ENCODE results near the gene GPR160.

The GPR160 gene

GRCh38 chr3:170024581-170024980 lies 13.2 kb upstream of the GPR160 start:
- no peaks in the 10 kb centered on the region for H4K20me1 ChIP-seq
- no peak overlapping the region for H3K27ac ChIP-seq
- no peak overlapping the region for H3K4me3 ChIP-seq
- TF ChIP-seq Cebpa-rat (IDR thresholded peaks at IDR 0.05), result no peak
- no peaks in the 10 kb centered on the region for H3K27me3 ChIP-seq
- no peaks in the 10 kb centered on the region for H3K4me1 ChIP-seq
- H3K36me3 ChIP-seq, result no peaks in the 10 kb centered on the region
- H3K9ac ChIP-seq, result no peak overlapping the region
- H3K4me2 ChIP-seq, result no peak overlapping the region
- 0 out of 2 replicates have a peak, but pooled peaks cover 4% of the 10 kb centered on the region for H3K9me3 ChIP-seq

DNA sequence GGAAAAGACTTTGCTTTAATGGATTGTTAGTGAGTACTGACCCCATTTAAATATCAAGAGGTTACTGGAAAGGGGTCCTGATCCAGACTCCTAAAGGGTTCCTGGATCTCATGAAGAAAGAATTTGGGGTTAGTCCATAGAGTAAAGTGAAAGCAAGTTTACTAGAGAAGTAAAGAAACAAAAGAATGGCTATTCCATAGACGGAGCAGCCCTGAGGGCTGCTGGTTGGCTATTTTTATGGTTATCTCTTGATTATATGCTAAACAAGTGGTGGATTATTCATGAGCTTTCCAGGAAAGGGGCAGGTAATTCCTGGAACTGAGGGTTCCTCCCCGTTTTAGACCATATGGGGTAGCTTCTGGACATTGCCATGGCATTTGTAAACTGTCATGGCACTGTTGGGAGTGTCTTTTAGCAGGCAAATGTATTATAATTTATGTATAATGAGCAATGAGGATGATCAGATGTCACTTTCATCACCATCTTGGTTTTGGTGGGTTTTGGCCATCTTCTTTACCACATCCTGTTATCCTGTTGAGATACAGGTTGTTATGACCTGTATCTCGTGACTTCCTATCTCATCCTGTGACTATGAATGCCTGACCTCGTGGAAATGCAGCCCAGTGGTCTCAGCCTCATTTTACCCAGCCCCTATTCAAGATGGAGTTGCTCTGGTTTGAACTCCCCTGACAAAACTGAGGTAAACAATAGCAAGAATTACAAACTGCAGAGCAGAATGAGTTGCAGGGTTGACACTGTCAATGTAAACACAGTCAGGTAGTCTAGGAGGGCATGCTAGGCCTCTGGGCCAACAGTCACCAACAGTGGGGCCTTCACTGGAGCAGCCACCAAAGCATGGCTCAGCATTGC lies 10.3 kb upstream of the GPR160 start:
- no peaks in the 10 kb centered on the region for H3K27me3 ChIP-seq
- H4K20me1 ChIP-seq, result no peaks in the 10 kb centered on the region
- H3K36me3 ChIP-seq, result no peaks in the 10 kb centered on the region
- H3K9ac ChIP-seq, result no peak overlapping the region
- H3K4me1 ChIP-seq, result peaks cover 15% of the 10 kb centered on the region
- no peak for TF ChIP-seq Cebpa-rat (IDR thresholded peaks at IDR 0.05)
- no peak overlapping the region for H3K27ac ChIP-seq
- H3K4me2 ChIP-seq, result no peak overlapping the region; the same call in 1 of the 2 replicates
- H3K9me3 ChIP-seq, result 0 out of 2 replicates have a peak, but pooled peaks cover 4% of the 10 kb centered on the region
- H3K4me3 ChIP-seq, result no peak overlapping the region

DNA sequence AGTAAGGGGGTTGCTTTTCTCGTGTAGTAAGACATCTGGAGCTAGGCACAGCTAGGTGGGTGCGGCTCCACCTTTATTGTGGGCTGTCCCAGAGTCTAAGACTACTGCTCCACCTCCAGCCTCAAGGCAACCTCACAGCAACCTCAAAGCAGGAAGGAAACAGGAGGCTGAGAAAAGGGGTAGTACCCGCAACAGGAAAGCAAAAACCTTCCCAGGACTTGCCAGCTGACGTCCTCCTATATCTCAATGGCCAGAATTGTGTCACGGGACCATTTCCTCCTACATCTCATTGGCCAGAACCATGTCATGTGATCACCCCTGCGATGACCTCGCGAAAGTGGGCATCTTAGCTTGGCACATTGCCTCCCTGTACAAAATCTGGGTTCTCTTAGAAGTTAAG lies 4.3 kb upstream of the GPR160 start:
- no peak overlapping the region for H3K4me3 ChIP-seq
- peaks cover 44% of the 10 kb centered on the region for H3K4me1 ChIP-seq
- H3K9me3 ChIP-seq, result peaks cover 13% of the 10 kb centered on the region; the same call in 1 of the 2 replicates
- no peak for TF ChIP-seq Cebpa-rat (IDR thresholded peaks at IDR 0.05)
- H3K4me2 ChIP-seq, result peak overlapping the region; percentile 73
- H3K9ac ChIP-seq, result no peak overlapping the region
- peak overlapping the region; percentile 33; the same call in 1 of the 2 replicates for H3K27ac ChIP-seq
- H3K36me3 ChIP-seq, result no peaks in the 10 kb centered on the region
- H4K20me1 ChIP-seq, result no peaks in the 10 kb centered on the region; the same call in 1 of the 2 replicates
- peaks cover 16% of the 10 kb centered on the region for H3K27me3 ChIP-seq

GRCh38 chr3:170038434-170039110 lies 777 bp downstream of the GPR160 start:
- Histone ChIP-seq H3K36me3 (no peaks in the 10 kb centered on the region), H3K27me3 (peaks cover 48% of the 10 kb centered on the region), H3K9me3 (peaks cover 12% of the 10 kb centered on the region; the same call in 1 of the 2 replicates), H3K27ac (no peak overlapping the region), H3K4me1 (peaks cover 27% of the 10 kb centered on the region), H3K9ac (peak overlapping the region; percentile 49), H4K20me1 (no peaks in the 10 kb centered on the region; the same call in 1 of the 2 replicates), H3K4me2 (peak overlapping the region; percentile 92), H3K4me3 (peak overlapping the region; percentile 79)
- TF ChIP-seq Cebpa-rat (IDR thresholded peaks at IDR 0.05), result no peak

- Histone ChIP-seq H3K27ac (no peak overlapping the region), H3K27me3 (peaks cover 48% of the 10 kb centered on the region), H3K4me1 (peaks cover 38% of the 10 kb centered on the region), H4K20me1 (no peaks in the 10 kb centered on the region; the same call in 1 of the 2 replicates), H3K9me3 (0 out of 2 replicates have a peak, but pooled peaks cover 5% of the 10 kb centered on the region), H3K9ac (no peak overlapping the region), H3K4me3 (no peak overlapping the region), H3K4me2 (no peak overlapping the region; the same call in 1 of the 2 replicates), H3K36me3 (no peaks in the 10 kb centered on the region)
- no peak for TF ChIP-seq Cebpa-rat (IDR thresholded peaks at IDR 0.05)
Observed at GRCh38 chr3:170040418-170040817, 2.6 kb downstream of the GPR160 start.

- no peak overlapping the region for H3K4me3 ChIP-seq
- no peak overlapping the region for H3K27ac ChIP-seq
- H3K9ac ChIP-seq, result no peak overlapping the region
- peaks cover 37% of the 10 kb centered on the region for H3K4me1 ChIP-seq
- peak overlapping the region; percentile 83 for H3K4me2 ChIP-seq
- H3K27me3 ChIP-seq, result peaks cover 31% of the 10 kb centered on the region
- TF ChIP-seq Cebpa-rat (IDR thresholded peaks at IDR 0.05), result no peak
- no peaks in the 10 kb centered on the region for H3K36me3 ChIP-seq
- 0 out of 2 replicates have a peak, but pooled peaks cover 5% of the 10 kb centered on the region for H3K9me3 ChIP-seq
- no peaks in the 10 kb centered on the region; the same call in 1 of the 2 replicates for H4K20me1 ChIP-seq
Observed at GRCh38 chr3:170043506-170043905, 5.7 kb downstream of the GPR160 start.

DNA sequence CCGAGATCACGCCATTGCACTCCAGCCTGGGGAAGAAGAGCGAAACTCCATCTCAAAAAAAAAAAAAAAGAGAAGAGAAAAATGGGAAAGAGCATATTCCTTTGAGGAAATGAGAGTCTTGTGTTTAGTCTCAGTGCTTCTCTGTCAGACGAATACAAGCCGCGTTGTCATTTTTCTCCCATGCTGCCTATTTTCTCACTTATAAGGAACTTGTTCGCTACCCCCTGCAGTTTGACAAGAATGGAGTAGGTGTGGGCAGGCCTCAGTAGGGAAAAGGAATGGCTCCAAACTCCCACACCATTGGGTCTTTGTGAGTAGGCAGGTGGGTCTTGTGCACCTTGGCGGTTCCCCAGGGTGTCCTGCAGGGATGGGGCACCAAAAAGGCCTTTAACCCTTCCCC lies 6.5 kb downstream of the GPR160 start:
- H3K4me3 ChIP-seq, result no peak overlapping the region
- peak overlapping the region; percentile 83 for H3K4me2 ChIP-seq
- peaks cover 37% of the 10 kb centered on the region for H3K4me1 ChIP-seq
- H3K27ac ChIP-seq, result peak overlapping the region; percentile 24; the same call in 1 of the 2 replicates
- H3K27me3 ChIP-seq, result peaks cover 24% of the 10 kb centered on the region
- H3K36me3 ChIP-seq, result no peaks in the 10 kb centered on the region
- H3K9me3 ChIP-seq, result 0 out of 2 replicates have a peak, but pooled peaks cover 5% of the 10 kb centered on the region
- no peak overlapping the region for H3K9ac ChIP-seq
- no peak for TF ChIP-seq Cebpa-rat (IDR thresholded peaks at IDR 0.05)
- H4K20me1 ChIP-seq, result no peaks in the 10 kb centered on the region; the same call in 1 of the 2 replicates

- H3K36me3 ChIP-seq, result no peaks in the 10 kb centered on the region
- H3K9me3 ChIP-seq, result 0 out of 2 replicates have a peak, but pooled peaks cover 5% of the 10 kb centered on the region
- peaks cover 18% of the 10 kb centered on the region for H3K27me3 ChIP-seq
- H4K20me1 ChIP-seq, result no peaks in the 10 kb centered on the region
- TF ChIP-seq Cebpa-rat (IDR thresholded peaks at IDR 0.05), result no peak
- no peak overlapping the region for H3K9ac ChIP-seq
- no peak overlapping the region for H3K4me3 ChIP-seq
- peak overlapping the region; percentile 24; the same call in 1 of the 2 replicates for H3K27ac ChIP-seq
- peak overlapping the region; percentile 83 for H3K4me2 ChIP-seq
- H3K4me1 ChIP-seq, result peaks cover 43% of the 10 kb centered on the region
Observed at GRCh38 chr3:170044795-170045244, 7.0 kb downstream of the GPR160 start.

DNA sequence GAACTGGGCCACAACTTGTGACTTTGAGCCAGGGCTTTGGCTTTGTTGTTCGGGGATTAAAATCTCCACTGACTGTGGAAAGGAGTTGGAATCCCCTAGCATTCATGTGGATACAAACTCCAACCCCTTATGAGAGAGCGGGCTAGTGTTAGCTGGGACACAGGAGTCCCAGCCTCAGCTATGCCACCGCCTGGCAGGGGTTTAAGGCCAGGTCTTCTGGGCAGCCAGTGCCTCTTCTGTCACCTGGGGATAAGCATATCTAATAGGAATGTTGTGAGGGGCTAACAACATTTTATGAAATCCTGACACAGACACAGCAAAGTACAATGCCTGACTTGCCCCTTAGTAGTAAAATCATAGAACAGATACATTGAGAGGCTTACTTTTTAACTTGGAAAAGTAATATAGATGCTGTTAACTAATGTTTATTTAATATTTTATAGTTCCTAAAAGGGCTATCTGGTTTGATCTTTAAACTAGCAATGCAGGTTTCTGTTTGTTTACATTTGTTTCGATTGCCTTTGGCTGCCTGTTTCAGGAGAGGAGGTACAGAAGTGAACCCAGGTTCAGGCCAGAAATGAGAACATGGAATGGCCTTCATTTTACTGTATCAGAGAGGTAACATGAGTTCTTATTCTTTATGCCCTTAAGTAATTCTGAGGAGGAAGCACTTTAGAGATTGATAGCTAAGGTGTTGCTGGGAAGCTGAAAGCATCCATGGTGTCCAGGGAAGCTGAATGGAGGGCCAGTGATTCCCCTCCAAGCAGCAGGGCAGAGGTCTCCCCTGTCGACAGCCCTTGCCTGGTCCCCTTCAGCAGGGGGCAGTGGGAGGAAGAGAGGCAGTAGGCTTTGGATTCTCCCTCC lies 8.7 kb downstream of the GPR160 start:
- Histone ChIP-seq H4K20me1 (no peaks in the 10 kb centered on the region), H3K9me3 (0 out of 2 replicates have a peak, but pooled peaks cover 2% of the 10 kb centered on the region), H3K36me3 (no peaks in the 10 kb centered on the region), H3K4me3 (no peak overlapping the region), H3K9ac (no peak overlapping the region), H3K27ac (no peak overlapping the region), H3K4me2 (peak overlapping the region; percentile 83; the same call in 1 of the 2 replicates), H3K4me1 (peaks cover 43% of the 10 kb centered on the region), H3K27me3 (peaks cover 1% of the 10 kb centered on the region; the same call in 1 of the 2 replicates)
- no peak for TF ChIP-seq Cebpa-rat (IDR thresholded peaks at IDR 0.05)

Measured in BLaER1 (cell line).